OCI-LY7 (cell line): ENCODE data around the gene GMCL1.

Experiments
- CTCF ChIP-seq: fragments of 200-600 bp; sonication (generic); conservative IDR thresholded peaks from 2 replicates; pipeline ENCODE4 v1.5.1; 2014; ENCODE audit warnings: mild to moderate bottlenecking, antibody characterized with exemption, low read length, moderate library complexity, mixed read lengths
- EZH2phosphoT487 ChIP-seq: fragments of 200-600 bp; sonication (generic); IDR thresholded peaks from 2 replicates; pipeline ENCODE4 v1.6.1; 2018; ENCODE audit warnings: low read depth, borderline replicate concordance, mild to moderate bottlenecking, mixed run types, antibody characterized with exemption, low read length, moderate library complexity, mixed read lengths

- TF ChIP-seq CTCF (no peak), EZH2phosphoT487 (no peak)
Measured at GRCh38 chr2:69807821-69808540, 21.5 kb upstream of the GMCL1 start.
